GM12878 (cell line): ENCODE measurements around the gene SEC61A1.

Experiments used
- E2F4 ChIP-seq: IDR thresholded peaks from 2 replicates; pipeline ENCODE4 v1.6.1; 2012; ENCODE audit warnings: low read depth, low read length, improper control_type of control experiment
- IKZF1 ChIP-seq: fragments of 450-650 bp; conservative IDR thresholded peaks from 2 replicates; pipeline ENCODE4 v1.6.1; 2017; ENCODE audit warnings: antibody characterized with exemption, mild to moderate bottlenecking
- TF ChIP-seq, protein P1 (sequence below): fragments of 450-650 bp; formaldehyde crosslinking; IDR thresholded peaks from 2 replicates; pipeline ENCODE4 v1.4.0; 2020; ENCODE audit warnings: mild to moderate bottlenecking, moderate library complexity

DNA sequence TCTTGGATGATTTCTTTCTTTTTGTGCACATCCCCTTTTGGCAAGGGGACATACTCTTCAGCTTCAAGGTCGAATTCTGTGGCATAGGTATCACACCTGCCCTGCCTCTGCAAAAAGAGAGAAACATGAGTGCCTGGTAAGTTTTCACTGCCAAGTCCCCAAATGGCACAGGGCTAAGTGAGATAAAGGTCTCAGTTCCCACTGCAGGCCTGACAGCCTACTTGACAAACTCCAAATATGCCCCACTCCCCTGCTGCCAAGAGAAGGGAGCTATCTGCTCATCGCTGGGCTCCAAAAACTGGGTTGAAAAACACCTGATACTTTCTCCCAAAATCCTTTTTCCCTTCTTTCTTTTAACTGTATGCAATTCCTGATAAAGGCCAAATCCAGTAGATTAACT is 48.4 kb downstream of the SEC61A1 start:
- TF ChIP-seq E2F4: no peak
- TF ChIP-seq, protein P1, sequence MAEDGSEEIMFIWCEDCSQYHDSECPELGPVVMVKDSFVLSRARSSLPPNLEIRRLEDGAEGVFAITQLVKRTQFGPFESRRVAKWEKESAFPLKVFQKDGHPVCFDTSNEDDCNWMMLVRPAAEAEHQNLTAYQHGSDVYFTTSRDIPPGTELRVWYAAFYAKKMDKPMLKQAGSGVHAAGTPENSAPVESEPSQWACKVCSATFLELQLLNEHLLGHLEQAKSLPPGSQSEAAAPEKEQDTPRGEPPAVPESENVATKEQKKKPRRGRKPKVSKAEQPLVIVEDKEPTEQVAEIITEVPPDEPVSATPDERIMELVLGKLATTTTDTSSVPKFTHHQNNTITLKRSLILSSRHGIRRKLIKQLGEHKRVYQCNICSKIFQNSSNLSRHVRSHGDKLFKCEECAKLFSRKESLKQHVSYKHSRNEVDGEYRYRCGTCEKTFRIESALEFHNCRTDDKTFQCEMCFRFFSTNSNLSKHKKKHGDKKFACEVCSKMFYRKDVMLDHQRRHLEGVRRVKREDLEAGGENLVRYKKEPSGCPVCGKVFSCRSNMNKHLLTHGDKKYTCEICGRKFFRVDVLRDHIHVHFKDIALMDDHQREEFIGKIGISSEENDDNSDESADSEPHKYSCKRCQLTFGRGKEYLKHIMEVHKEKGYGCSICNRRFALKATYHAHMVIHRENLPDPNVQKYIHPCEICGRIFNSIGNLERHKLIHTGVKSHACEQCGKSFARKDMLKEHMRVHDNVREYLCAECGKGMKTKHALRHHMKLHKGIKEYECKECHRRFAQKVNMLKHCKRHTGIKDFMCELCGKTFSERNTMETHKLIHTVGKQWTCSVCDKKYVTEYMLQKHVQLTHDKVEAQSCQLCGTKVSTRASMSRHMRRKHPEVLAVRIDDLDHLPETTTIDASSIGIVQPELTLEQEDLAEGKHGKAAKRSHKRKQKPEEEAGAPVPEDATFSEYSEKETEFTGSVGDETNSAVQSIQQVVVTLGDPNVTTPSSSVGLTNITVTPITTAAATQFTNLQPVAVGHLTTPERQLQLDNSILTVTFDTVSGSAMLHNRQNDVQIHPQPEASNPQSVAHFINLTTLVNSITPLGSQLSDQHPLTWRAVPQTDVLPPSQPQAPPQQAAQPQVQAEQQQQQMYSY: no peak
- TF ChIP-seq IKZF1: no peak
